GM12874 (cell line): ENCODE measurements around the gene FOXP2.

Source experiments
- CTCF ChIP-seq: IDR thresholded peaks from 2 replicates; pipeline ENCODE4 v1.5.1; 2011; ENCODE audit warnings: low read depth, mild to moderate bottlenecking, control low read depth, low read length, moderate library complexity; ENCODE audit not compliant: insufficient read depth

FOXP2 gene

GRCh38 chr7:114522081-114522480 lies 107.5 kb downstream of the FOXP2 start:
- no peak for TF ChIP-seq CTCF

- TF ChIP-seq CTCF = no peak
These were observed 113.0 kb downstream of the FOXP2 start for GRCh38 chr7:114527589-114527988.

GRCh38 chr7:114530057-114530611 lies 115.5 kb downstream of the FOXP2 start:
- no peak for TF ChIP-seq CTCF

- TF ChIP-seq CTCF = no peak
These were observed 116.7 kb downstream of the FOXP2 start for GRCh38 chr7:114531326-114531725.

GRCh38 chr7:114533131-114533530 lies 118.5 kb downstream of the FOXP2 start:
- no peak for TF ChIP-seq CTCF

- no peak for TF ChIP-seq CTCF
These were observed 120.3 kb downstream of the FOXP2 start for GRCh38 chr7:114534953-114535352.

- TF ChIP-seq CTCF = 0 out of 2 replicates have a peak, but pooled peaks have one; percentile 14
These were observed 125.0 kb downstream of the FOXP2 start for GRCh38 chr7:114539575-114539974.
